ENCODE measurements around the gene PLPP4. TPM values are rescaled to one million over a fixed set of nuclear protein-coding genes. Genes with fewer than 3 reads are reported as not detected.

The PLPP4 gene
- total RNA-seq, 1 experiment from 2014 or later, result not detected

DNA sequence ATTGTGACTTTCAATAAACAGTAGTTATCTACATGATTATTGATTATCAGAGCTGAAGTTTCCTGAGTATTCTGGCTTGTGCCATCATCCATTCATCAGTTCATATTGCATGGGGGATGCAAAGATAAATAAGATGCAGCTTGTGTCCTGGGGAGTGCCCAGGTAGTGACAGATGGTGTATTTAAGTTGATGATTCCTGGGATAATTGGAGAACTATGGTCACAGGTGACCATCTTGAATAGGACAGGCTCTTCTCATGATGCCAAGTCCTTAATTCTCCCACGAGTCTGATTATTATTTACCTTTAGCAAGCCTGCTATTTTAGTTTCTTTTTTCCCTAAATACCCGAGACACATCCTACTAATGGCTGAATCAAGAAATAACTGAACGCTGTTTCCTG is 64.9 kb downstream of the PLPP4 start:
- H4K20me1 ChIP-seq (ENCODE audit: control insufficient read depth, insufficient read depth, insufficient read length), result no peaks in the 10 kb centered on the region
- no peaks in the 10 kb centered on the region for H3K79me2 ChIP-seq (ENCODE audit: insufficient read depth, low read length)
- no peak overlapping the region for H4K8ac ChIP-seq (replicated peaks; ENCODE audit: insufficient read length, low read depth, low read length)
- H2BK20ac ChIP-seq (ENCODE audit: low read depth, low read length, poor library complexity, severe bottlenecking), result no peak overlapping the region
- H3K4ac ChIP-seq (ENCODE audit: low read depth, low read length), result no peak overlapping the region
- H2BK15ac ChIP-seq (ENCODE audit: low read depth, low read length), result no peak overlapping the region
- no peak overlapping the region for H3K9ac ChIP-seq (ENCODE audit: extremely low read depth, insufficient read length, low read length)
- H3K27me3 ChIP-seq (ENCODE audit: insufficient read depth, low read length), result no peaks in the 10 kb centered on the region
- no peak overlapping the region for H4K5ac ChIP-seq (ENCODE audit: insufficient read length, low read depth, low read length)
- no peaks in the 10 kb centered on the region for H3K23me2 ChIP-seq (ENCODE audit: insufficient read length, low read depth, low read length, poor library complexity, severe bottlenecking)
- H2AFZ ChIP-seq (ENCODE audit: low read length), result no peak overlapping the region
- H3K79me1 ChIP-seq (ENCODE audit: insufficient read depth, low read depth, low read length, poor library complexity, severe bottlenecking), result no peaks in the 10 kb centered on the region
- H2AK5ac ChIP-seq (ENCODE audit: insufficient read length, low read length), result no peak overlapping the region
- DNase-seq, result no peak
- H3K14ac ChIP-seq (ENCODE audit: insufficient read depth, low read length), result no peak overlapping the region
- no peak overlapping the region for H2BK12ac ChIP-seq (ENCODE audit: insufficient read length, low read depth, low read length)
- Mint-ChIP-seq H3K36me3 (ENCODE audit: insufficient read depth in 1 of 3, low read depth in 3 of 3) (no peaks in the 10 kb centered on the region), H3K9me3 (no peaks in the 10 kb centered on the region), H3K27me3 (ENCODE audit: low read depth) (peaks cover 1% of the 10 kb centered on the region), H3K27ac (no peak overlapping the region), H3K4me3 (no peak overlapping the region), H3K4me1 (peaks cover 3 to 6% of the 10 kb centered on the region in 2 experiments; a peak in 2 of 4 replicates)
- no CpG with 5 or more reads among the region's 3 CpGs for WGBS (ENCODE audit: extremely low coverage, insufficient read length, low lambda C conversion rate)
- H3K18ac ChIP-seq (ENCODE audit: insufficient read length, low read depth, low read length), result no peak overlapping the region
- H2BK120ac ChIP-seq (ENCODE audit: low read depth, low read length, poor library complexity, severe bottlenecking), result no peak overlapping the region
- H2BK5ac ChIP-seq (ENCODE audit: insufficient read length, low read length), result no peak overlapping the region
- H3K23ac ChIP-seq (ENCODE audit: insufficient read length, low read depth, low read length), result no peak overlapping the region
- no peak overlapping the region for H4K91ac ChIP-seq (ENCODE audit: insufficient read length, low read depth, low read length)
- H3T11ph ChIP-seq (ENCODE audit: low read length), result no peak overlapping the region
- H3K56ac ChIP-seq (ENCODE audit: insufficient read length, low read depth, low read length), result no peak overlapping the region
- H3K4me2 ChIP-seq (ENCODE audit: insufficient read depth, insufficient read length, low read length), result no peak overlapping the region
- no peaks in the 10 kb centered on the region for H3K4me1 ChIP-seq (ENCODE audit: insufficient read depth, low read length)
- TF ChIP-seq, protein P1, sequence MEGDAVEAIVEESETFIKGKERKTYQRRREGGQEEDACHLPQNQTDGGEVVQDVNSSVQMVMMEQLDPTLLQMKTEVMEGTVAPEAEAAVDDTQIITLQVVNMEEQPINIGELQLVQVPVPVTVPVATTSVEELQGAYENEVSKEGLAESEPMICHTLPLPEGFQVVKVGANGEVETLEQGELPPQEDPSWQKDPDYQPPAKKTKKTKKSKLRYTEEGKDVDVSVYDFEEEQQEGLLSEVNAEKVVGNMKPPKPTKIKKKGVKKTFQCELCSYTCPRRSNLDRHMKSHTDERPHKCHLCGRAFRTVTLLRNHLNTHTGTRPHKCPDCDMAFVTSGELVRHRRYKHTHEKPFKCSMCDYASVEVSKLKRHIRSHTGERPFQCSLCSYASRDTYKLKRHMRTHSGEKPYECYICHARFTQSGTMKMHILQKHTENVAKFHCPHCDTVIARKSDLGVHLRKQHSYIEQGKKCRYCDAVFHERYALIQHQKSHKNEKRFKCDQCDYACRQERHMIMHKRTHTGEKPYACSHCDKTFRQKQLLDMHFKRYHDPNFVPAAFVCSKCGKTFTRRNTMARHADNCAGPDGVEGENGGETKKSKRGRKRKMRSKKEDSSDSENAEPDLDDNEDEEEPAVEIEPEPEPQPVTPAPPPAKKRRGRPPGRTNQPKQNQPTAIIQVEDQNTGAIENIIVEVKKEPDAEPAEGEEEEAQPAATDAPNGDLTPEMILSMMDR (conservative IDR thresholded peaks at IDR 0.05), result no peak
- H3K27ac ChIP-seq (ENCODE audit: insufficient read length, low read depth, low read length), result no peak overlapping the region
- H3K9me3 ChIP-seq (ENCODE audit: control insufficient read depth, low read depth, low read length), result no peaks in the 10 kb centered on the region

All from H9 (cell line).